Mucosa of descending colon (tissue), 3 donors: ENCODE results near the gene SEC31A. TPM values are rescaled to one million over a fixed set of nuclear protein-coding genes. Genes with fewer than 3 reads are reported as not detected.

Source experiments
- ATAC-seq: fragments of 200-7000 bp; cut with Tn5 transposase; one replicate; pipeline ENCODE4 v1.9.1; 2020; ENCODE audit warnings: mild to moderate bottlenecking, moderate library complexity
- DNase-seq, 3 donors: peaks; one replicate each; pipeline ENCODE4 v3.0.0-alpha.2; 2020
- H3K36me3 ChIP-seq: fragments of 200-600 bp; one replicate; pipeline ENCODE4 v1.8.0; 2021; ENCODE audit warnings: low read depth, mild to moderate bottlenecking
- H3K4me1 ChIP-seq: fragments of 200-600 bp; one replicate; pipeline ENCODE4 v1.8.0; 2021; ENCODE audit warnings: low read depth, mild to moderate bottlenecking
- H3K4me3 ChIP-seq: fragments of 200-600 bp; one replicate; pipeline ENCODE4 v1.8.0; 2021; ENCODE audit warnings: mild to moderate bottlenecking
- H3K9me3 ChIP-seq: fragments of 200-600 bp; one replicate; pipeline ENCODE4 v1.8.0; 2021; ENCODE audit warnings: mild to moderate bottlenecking
- CTCF ChIP-seq: fragments of 200-600 bp; IDR thresholded peaks from one replicate; pipeline ENCODE4 v1.8.0; 2022; ENCODE audit warnings: antibody characterized with exemption, mild to moderate bottlenecking
- intact Hi-C, 2 donors: fragments of 100-400 bp; cut with DNase I in 1 of 2; cut with micrococcal nuclease in 1 of 2; formaldehyde crosslinking; loops; one replicate each; pipeline versions ENCODE4 v1.11.0 to v1.11.1; 2022; cut with DNase I, micrococcal nuclease
- long read RNA-seq, 2 donors: library from polyadenylated mRNA; unstranded; transcript quantifications; one replicate each; pipeline ENCODE4 v2.0.0, GENCODE V29; 2019 to 2021
- total RNA-seq, 3 donors: library from RNA; stranded (reverse); fragmentation: NEBNext Ultra II Directional in 2 of 3; extraction: Animal tissue kit (Norgen Biotek cat#: 25700) in 2 of 3; gene quantifications; one replicate each; pipeline versions ENCODE4 v1.2.1 to v1.2.4, GENCODE V29; 2021 to 2023
- donor health status: DM: no; HTN: no; CAD: no; lungs with moderate emphysema.
- donor health status: DM: no; HTN: no; CAD: no.
- donor health status: DM: no; HTN: yes; CAD: no.

SEC31A gene, protein sequence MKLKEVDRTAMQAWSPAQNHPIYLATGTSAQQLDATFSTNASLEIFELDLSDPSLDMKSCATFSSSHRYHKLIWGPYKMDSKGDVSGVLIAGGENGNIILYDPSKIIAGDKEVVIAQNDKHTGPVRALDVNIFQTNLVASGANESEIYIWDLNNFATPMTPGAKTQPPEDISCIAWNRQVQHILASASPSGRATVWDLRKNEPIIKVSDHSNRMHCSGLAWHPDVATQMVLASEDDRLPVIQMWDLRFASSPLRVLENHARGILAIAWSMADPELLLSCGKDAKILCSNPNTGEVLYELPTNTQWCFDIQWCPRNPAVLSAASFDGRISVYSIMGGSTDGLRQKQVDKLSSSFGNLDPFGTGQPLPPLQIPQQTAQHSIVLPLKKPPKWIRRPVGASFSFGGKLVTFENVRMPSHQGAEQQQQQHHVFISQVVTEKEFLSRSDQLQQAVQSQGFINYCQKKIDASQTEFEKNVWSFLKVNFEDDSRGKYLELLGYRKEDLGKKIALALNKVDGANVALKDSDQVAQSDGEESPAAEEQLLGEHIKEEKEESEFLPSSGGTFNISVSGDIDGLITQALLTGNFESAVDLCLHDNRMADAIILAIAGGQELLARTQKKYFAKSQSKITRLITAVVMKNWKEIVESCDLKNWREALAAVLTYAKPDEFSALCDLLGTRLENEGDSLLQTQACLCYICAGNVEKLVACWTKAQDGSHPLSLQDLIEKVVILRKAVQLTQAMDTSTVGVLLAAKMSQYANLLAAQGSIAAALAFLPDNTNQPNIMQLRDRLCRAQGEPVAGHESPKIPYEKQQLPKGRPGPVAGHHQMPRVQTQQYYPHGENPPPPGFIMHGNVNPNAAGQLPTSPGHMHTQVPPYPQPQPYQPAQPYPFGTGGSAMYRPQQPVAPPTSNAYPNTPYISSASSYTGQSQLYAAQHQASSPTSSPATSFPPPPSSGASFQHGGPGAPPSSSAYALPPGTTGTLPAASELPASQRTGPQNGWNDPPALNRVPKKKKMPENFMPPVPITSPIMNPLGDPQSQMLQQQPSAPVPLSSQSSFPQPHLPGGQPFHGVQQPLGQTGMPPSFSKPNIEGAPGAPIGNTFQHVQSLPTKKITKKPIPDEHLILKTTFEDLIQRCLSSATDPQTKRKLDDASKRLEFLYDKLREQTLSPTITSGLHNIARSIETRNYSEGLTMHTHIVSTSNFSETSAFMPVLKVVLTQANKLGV
- 100 to 1,000 TPM; 167 to 179 (median 176) TPM for total RNA-seq
- long read RNA-seq, donor 1, full-length matches to known transcripts: 42 of 81 reads
- long read RNA-seq, donor 1, partial matches to known transcripts: 17 of 81 reads
- long read RNA-seq, donor 1, other reads (novel, unspliced or antisense): 22 of 81 reads
- long read RNA-seq, donor 2, partial matches to known transcripts: 10 of 19 reads
- long read RNA-seq, donor 2, other reads (novel, unspliced or antisense): 5 of 19 reads

DNA sequence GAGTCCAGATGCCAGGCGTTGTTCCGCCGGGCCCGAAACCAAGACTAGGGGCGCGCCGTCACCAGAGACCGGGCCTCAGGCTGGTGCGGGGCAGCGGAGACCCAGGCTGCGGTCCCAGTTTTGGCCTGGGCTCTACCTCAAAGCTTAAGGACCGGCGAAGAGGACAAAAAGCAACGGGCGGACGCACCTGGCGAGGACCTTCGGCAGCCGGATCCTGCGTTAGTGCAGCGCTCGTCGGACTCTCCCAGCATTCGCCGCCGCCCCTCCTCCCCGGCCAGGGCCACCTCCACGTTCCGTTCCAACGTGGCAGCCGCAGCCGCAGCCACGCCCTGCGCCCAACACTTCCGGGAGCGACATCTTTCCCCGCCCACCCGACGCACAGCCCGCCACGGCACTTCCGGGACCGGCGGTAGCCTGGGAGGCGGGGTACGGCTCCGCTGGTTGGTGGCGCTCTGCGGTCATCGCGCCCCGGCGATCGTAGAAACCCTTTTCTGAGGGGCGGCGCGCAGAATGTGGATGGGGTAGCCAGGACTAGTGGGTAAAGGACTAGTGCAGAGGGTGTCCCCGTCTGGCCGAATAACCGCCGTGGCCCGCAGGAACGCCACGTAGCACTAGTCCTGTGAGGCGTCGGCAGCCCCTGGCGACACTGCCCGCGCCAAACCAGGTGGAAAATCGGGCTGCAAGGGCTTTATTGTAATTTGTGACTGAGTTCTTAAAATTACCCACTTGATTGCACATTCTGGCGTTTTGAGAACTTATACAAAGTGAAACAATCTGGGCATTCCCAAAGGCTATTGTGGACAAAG, at the start of gene SEC31A:
Gene SEC31A (minus strand): TSS at position 253 of the 806 bp plus-strand sequence. CDS start 9,217 bp downstream, outside the sequence.
- Histone ChIP-seq H3K4me1 (peaks cover 25% of the 10 kb centered on the region), H3K4me3 (peak within 1 kb of the TSS; percentile 74), H3K9me3 (no peaks in the 10 kb centered on the region), H3K36me3 (peaks cover 4% of the 10 kb centered on the region)
- no peak for TF ChIP-seq CTCF
- intact Hi-C loops: loop anchor here in 1 of 2 donors (1.0 to 10.0 kb wide), 2 partner anchors 9 to 394 kb away; partner anchors contain the start of genes COQ2 and THAP9
- peak; percentile 98 to 99 (median 98) for DNase-seq
- ATAC-seq: peak; percentile 98

GRCh38 chr4:82939414-82939813, 48.5 kb upstream of the SEC31A start:
- no peak overlapping the region for H3K4me3 ChIP-seq
- no peaks in the 10 kb centered on the region for H3K36me3 ChIP-seq
- no peaks in the 10 kb centered on the region for H3K4me1 ChIP-seq
- H3K9me3 ChIP-seq: no peaks in the 10 kb centered on the region
- DNase-seq (no peak), ATAC-seq (no peak)
- intact Hi-C loops: no loop called here
- TF ChIP-seq CTCF: no peak

- no peak for DNase-seq
- H3K36me3 ChIP-seq: no peaks in the 10 kb centered on the region
- H3K9me3 ChIP-seq: no peaks in the 10 kb centered on the region
- intact Hi-C loops: no loop called here
- no peak overlapping the region for H3K4me3 ChIP-seq
- no peaks in the 10 kb centered on the region for H3K4me1 ChIP-seq
- no peak for TF ChIP-seq CTCF
- ATAC-seq: no peak
Measured at GRCh38 chr4:82934441-82934840, 43.5 kb upstream of the SEC31A start.

DNA sequence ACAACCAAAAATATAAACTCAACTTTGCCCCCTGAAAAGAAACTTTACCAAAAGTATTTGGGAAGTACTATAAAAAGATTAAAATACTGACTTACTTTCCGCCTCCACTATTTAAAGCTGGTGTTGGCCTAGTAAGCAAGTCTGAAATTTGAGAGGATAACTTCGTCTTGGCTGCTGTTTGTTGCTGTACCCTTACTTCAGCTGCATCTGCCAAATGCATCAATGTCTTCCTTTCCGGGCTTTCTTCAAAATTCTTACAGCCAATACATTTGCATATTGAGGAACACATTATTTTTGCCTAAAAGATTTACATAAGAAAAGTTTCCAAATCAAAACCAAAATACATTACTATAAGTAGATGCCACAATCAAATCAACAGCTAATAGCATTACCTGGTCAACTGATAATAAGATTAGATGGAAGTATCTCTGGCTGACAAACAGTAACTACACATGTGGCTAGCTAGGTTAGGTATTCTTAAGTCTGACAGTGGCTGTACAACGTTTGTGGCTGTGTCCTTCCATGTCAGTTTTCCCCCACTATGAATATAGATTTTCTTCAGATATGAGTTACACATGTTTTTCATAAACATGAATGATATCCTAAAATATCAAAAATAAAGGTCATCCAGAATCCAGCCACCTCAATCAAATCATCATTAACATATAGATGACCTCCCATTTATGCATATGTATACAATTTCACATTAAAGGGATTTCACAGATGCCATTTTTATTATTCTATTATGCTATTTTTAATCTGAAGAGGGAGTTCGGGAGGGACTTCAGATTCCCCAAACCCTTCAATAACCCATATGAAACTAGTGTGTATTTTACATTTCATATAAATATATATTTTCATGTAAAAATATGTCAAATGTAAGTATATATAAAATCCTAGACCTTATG, 40.1 kb upstream of the SEC31A start:
- no peak for TF ChIP-seq CTCF

More for the DNA sequence above, 40.1 kb upstream of the SEC31A start:
- Histone ChIP-seq H3K4me1 (no peaks in the 10 kb centered on the region), H3K9me3 (no peaks in the 10 kb centered on the region), H3K4me3 (no peak overlapping the region), H3K36me3 (no peaks in the 10 kb centered on the region)
- DNase-seq (no peak), ATAC-seq (no peak)
- intact Hi-C loops: no loop called here
